Transverse colon (tissue), 3 donors: ENCODE results near the gene ARCN1.

Source experiments
- EP300 ChIP-seq: sonication (generic); formaldehyde crosslinking; IDR thresholded peaks from one replicate; pipeline ENCODE4 v1.6.1; 2017; ENCODE audit warnings: antibody characterized with exemption, low read depth
- TF ChIP-seq, protein P1 (sequence below), 5 experiments: fragments of 200-600 bp in 3 of 5; fragments of 450-650 bp in 2 of 5; sonication (generic) in 3 of 5; IDR thresholded peaks; 1 replicate in 2 of 5; 2 replicates in 3 of 5; pipeline ENCODE4 v1.5.1; 2016 to 2017; ENCODE audit warnings: antibody characterized with exemption in 5 of 5, inconsistent platforms in 3 of 5, mild to moderate bottlenecking in 2 of 5, moderate library complexity in 1 of 5

DNA sequence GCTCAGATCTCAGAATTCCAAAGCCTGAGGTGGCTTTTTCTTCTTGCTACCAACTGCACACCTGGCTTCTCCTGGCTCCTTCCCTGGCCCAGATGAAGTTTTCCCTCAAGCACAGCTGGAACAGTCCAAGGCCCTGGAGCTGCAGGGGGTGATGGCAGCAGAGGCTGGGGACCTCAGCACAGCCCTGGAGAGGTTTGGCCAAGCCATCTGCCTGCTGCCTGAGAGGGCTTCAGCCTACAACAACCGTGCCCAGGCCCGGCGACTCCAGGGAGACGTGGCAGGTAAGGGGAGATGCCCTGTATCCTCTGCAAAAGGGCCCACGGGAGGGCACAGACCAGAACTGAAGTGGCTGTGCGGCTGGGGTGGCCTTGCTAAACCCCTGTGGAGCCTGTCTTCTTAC is 43.7 kb upstream of the ARCN1 start:
- TF ChIP-seq, protein P1, sequence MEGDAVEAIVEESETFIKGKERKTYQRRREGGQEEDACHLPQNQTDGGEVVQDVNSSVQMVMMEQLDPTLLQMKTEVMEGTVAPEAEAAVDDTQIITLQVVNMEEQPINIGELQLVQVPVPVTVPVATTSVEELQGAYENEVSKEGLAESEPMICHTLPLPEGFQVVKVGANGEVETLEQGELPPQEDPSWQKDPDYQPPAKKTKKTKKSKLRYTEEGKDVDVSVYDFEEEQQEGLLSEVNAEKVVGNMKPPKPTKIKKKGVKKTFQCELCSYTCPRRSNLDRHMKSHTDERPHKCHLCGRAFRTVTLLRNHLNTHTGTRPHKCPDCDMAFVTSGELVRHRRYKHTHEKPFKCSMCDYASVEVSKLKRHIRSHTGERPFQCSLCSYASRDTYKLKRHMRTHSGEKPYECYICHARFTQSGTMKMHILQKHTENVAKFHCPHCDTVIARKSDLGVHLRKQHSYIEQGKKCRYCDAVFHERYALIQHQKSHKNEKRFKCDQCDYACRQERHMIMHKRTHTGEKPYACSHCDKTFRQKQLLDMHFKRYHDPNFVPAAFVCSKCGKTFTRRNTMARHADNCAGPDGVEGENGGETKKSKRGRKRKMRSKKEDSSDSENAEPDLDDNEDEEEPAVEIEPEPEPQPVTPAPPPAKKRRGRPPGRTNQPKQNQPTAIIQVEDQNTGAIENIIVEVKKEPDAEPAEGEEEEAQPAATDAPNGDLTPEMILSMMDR (IDR thresholded peaks at IDR 0.05), result no peak
- TF ChIP-seq EP300, result no peak
